Activated T-cell treated with anti-CD3 and anti-CD28 coated beads for 1 hour (primary cell): ENCODE results near the gene MARK1.

Experiments
- DNase-seq: peaks from one replicate; pipeline ENCODE4 v3.0.0-alpha.2; 2020; ENCODE audit warnings: low read depth

MARK1 gene

DNA sequence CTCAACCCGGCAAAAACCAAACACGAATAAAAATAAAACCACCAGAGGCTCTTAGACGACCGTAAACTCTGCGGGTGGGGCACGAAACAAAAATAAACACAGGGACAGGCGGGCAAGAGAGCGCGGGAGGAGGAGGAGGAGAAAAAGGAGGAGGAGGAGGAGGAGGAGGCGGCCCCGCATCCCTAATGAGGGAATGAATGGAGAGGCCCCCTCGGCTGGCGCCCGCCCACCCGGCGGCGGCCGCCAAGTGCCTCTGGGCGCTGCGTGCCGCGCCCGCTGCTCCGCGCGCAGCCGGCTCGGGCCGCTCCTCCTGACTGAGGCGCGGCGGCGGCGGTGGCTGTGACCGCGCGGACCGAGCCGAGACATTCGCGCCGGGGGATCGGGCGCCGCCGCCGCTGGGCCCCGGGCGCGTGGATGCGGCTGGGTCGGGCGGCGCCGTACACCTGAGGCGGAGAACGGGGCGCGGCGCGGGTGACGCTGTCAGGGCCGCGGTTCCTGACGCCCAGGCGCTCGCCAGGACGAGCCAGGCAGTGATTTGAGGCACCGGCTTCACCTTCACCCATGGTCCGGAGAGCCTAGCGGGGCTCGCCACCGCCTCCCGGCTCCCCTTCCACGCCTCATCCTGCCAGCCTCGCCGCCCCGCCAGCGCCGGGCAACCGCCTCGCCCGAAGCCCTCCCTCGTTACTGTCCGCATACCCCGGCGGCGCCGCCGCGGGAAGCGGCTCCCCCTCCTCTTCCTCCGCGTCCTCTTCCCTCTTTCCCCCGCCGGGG, at the start of gene MARK1:
MARK1 (plus strand) TSS at position 229 of the 771 bp plus-strand sequence. CDS start 687 bp downstream, outside the sequence.
- DNase-seq, result no peak

DNA sequence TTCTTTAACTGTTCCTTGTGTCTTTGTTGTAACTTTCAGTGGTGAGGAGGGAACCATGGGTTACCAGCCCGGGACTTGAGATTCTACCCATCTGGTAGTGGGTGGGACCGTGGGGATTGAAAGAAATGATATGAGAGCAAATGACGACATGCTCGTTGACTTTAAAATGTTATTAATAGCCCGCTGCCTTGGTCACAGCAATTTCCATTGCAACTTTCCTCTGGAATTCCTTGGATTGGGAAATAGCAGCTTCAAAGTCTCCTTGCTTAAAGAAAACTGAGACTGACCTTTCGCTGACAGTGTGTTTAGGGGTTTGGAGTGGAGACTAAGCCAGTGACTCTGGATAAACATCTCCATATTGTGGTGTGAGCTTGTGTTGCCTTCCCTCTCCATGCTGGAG, 44.2 kb upstream of the MARK1 start:
- no peak for DNase-seq

GRCh38 chr1:220484135-220484534, 43.8 kb upstream of the MARK1 start:
- DNase-seq, result no peak

DNA sequence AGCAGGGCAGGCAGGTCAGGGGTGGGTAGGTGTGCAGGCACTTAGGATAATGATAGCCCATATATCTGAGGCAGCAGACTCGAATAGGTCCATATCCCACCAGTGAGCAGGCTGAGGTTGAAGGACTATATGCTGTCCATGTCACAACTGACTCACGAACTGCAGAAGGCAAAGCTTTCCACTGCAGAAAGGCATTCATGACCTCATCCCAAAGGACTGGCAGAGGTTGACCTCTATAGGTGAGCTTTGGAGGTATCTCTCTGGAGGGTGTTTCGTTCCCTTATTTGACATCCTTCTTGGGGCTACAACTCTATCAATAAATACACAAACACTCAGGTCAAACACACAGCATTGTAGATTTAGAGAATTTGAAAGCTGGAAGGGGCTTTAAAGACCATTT, 42.8 kb upstream of the MARK1 start:
- no peak for DNase-seq

- no peak for DNase-seq
These were observed 42.1 kb upstream of the MARK1 start for GRCh38 chr1:220485791-220486190.

- no peak for DNase-seq
These were observed 40.6 kb upstream of the MARK1 start for GRCh38 chr1:220487297-220487820.

DNA sequence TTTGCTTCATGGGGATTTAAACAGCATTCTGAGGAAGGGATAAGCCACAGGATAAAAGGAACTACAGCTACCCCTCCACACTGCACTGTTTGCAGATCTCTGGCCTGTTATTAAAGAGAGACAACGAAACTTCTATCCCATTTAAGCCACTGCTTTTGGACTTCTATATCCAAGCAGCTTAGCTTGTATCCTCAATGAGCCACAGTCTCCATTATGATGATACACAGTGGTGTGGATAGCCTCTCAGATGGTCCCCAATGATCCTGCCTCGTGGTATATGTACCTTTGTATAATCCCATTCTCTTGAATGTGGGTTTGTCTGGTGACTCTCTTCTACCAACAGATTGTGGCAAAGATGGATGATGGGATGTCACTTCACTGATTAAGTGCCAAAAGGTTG, 36.0 kb upstream of the MARK1 start:
- DNase-seq, result no peak

DNA sequence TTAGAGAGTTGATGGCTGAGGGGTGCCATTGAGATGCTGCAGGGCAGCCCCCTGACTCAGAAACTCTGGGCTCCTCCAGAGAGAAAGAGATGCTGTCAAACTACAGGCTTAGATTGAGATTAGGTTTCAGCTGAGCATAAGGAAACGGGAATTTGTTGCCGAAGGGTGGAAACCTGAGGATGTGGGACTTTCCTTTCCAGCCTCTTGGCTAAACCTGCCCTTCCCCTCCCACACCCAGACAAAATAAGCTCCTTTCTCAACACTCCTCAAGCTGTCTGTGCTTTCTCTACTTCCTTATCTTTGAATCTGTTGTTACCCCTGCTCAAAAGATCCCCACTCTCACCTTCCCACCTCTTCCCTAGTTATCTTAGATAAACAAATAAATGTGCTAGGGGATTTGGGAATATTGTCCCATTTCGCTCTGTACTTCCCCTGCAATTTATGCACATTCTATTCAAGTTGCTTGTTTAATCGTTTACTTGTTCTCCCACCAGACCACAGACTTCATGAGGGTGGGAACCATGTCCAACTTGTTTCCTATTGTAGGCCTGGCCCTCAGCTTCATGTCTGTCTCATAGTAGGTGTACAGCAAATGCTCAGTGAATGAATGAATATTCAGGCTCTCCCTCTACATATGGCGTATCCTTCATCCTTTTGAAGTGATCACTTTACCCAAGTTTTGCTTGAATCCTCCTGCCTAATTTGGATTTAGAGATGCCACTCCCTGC, 30.6 kb upstream of the MARK1 start:
- no peak for DNase-seq

DNA sequence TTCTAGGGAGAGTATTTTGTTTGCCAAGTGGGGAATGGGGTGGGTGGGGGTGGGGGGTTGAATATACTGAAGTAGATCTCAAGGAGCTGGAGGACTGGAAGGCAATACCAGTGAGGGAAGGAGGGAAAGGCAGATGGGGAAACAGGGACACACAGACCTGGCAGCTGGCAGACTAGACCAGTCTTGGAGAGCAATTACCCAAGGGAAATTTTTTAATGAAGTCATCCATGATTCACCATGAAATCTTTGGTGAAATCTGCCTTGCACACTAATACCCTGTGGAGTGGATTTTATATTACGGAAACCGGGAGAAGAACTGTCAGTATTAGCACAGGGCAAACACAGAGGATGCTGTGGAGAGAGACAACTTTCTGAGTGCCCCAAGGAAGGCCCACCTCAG, 29.7 kb upstream of the MARK1 start:
- DNase-seq, result no peak

DNA sequence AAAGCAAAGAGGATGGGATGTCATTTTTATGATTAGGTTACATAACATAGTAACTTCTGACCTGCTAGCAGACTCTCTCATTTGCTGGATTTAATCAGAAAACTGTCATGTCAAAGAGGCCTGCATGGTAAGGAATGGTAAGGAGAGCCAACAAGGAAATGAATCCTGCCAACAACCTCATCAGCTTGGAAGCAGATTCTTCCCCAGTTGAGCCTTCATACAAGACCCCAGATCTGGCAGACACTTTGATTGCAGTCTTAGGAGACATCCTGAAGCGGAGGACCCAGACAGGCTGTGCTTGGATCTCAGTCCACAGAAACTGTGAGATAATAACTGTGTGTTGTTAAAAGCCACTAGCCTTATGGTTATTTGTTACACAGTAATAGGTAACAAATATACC, 27.6 kb upstream of the MARK1 start:
- DNase-seq, result no peak

DNA sequence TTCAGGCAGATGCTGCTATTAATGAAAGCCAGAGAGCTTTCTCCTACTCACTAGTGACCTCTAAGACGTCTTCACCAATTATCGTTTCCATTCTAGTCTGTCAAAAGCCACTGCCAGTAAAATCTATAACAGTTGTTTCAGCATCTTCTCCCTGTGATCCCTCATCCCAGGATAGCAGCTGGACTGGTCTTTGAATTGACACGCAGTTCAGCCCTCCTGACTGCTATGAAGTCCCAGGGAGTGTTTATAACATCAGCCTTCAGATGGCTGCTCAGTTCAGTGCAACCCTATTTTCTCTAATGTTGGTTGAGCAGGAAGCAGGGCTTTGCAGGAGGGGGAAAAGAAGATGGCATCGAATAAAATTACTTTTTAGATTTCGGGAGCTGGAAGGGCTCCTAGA, 23.6 kb upstream of the MARK1 start:
- no peak for DNase-seq

- DNase-seq, result no peak
These were observed 20.9 kb upstream of the MARK1 start for GRCh38 chr1:220507085-220507484.

- DNase-seq, result no peak
These were observed 16.8 kb upstream of the MARK1 start for GRCh38 chr1:220511179-220511578.

DNA sequence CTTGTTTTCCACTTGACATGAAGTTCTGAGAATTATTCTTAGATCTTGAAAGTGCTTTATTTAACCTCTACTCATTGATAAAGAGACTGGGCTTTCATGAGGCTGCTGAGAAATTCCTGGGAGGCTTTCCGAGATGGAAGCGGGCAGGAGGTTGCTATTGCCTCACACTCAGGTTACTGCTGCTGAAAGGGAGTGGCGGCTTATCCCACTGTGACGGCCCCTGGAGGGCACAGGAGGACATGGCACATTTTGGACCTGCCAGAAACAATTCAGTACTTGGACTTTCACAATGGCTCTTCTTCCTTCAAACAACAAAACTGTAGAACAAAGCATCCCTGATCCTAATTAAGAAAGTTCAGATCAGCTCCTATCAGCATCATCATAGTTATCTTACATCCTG, 16.2 kb upstream of the MARK1 start:
- DNase-seq, result no peak

- DNase-seq, result no peak
These were observed 14.1 kb upstream of the MARK1 start for GRCh38 chr1:220513834-220514233.

DNA sequence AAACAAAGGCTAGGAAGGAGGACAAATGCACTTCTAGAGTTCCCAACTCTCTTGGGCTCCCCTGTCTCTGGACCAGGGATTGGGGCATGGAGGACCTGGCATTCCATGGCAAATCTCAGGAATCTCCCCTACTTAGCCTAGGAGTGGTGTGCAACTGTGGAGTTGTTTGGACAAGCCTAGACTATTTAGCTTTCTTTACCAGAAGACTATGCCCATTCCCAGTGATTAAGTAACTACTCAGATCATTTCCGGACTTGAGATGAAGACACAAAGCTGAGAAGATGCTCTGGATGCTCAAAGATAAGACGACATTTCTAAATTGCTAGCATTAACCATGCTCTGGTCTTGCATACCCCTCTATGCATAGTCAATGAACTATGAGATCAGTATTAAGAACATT, 13.7 kb upstream of the MARK1 start:
- no peak for DNase-seq

DNA sequence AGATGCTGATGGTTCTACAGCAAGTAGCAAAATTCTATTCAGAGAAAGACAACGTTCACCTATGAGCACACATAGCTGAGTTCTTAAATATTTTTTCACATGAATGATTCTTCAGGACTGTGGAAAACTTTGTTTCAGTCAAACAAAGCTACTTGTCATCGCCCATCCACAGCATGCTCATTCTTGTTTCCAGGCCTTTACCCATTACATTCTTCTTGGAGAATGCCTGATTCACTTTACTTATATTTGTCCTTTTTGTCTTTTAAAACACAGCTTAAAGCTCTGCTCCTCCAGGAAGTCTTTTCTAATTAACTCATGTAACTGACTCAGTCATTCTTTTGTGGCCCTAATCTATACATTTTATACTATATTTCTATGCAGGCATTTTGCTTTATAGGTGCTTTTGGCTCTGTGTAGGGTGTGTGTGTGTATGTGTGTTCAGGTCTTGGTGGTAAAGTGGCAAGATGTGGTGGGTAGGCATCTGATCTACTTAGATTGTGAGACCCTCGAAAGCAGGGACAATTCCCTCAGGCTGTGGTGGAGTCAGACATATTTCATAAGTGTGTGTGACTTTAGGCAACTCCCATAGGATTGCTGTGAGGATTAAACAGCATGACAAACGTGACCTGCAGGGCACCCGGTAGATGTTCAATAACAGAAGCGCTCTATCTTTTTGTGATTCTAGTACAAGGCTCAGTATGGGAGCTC, 11.8 kb upstream of the MARK1 start:
- no peak for DNase-seq

GRCh38 chr1:220516722-220517042, 11.3 kb upstream of the MARK1 start:
- DNase-seq, result no peak

- no peak for DNase-seq
These were observed 6.2 kb upstream of the MARK1 start for GRCh38 chr1:220521778-220522177.

- DNase-seq, result no peak
These were observed 1.6 kb upstream of the MARK1 start for GRCh38 chr1:220526294-220526693.

- no peak for DNase-seq
These were observed 543 bp upstream of the MARK1 start for GRCh38 chr1:220527279-220527907.

DNA sequence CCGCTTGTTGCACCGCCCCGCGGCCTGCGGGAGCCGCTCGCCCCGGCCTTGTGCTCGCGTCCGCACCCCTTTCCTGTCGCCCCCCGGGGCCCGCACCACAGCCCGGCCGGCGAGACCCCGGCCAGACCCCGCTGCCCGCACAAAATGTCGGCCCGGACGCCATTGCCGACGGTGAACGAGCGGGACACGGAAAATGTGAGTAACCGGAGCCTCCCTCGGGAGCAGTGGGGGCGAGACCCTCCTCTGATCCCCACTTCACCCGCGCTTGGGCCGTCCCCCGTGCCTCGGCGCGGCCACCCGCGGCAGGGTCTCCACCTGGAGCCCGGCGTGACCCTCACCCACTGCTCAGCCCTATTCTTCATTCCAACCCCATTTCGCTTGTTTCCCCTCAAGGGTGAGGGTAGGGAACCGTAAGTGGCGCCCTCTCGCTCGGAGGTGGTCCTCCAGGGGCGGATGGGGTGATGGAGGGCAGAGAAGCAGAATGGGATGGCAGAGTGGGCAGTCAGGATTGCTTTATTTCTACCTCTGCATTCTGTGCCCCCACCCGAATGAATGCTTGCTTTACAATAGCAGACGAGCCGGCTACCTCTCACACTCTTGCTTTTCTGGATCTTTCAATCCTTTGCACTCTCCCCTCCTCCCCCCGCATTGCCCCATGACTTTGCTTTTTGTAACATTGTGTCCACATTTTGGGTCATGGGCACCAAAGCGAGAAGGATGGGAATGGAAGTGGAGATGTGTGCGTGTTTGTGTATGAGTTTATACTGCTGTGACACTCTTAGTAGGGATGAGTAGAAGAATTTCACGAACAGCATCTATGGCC, 954 bp downstream of the MARK1 start:
- no peak for DNase-seq
